ENCODE data around the gene HOXC13.

Gene HOXC13

GRCh38 chr12:53955036-53955775 lies 16.6 kb downstream of the HOXC13 start:
- no peak for DNase-seq

- DNase-seq = no peak
Measured at GRCh38 chr12:53955776-53956250, 17.2 kb downstream of the HOXC13 start.

GRCh38 chr12:53956251-53956887 lies 17.7 kb downstream of the HOXC13 start:
- no peak for DNase-seq

GRCh38 chr12:53956914-53957536 lies 18.4 kb downstream of the HOXC13 start:
- no peak for DNase-seq

GRCh38 chr12:53958128-53958527 lies 19.5 kb downstream of the HOXC13 start:
- DNase-seq = no peak

DNA sequence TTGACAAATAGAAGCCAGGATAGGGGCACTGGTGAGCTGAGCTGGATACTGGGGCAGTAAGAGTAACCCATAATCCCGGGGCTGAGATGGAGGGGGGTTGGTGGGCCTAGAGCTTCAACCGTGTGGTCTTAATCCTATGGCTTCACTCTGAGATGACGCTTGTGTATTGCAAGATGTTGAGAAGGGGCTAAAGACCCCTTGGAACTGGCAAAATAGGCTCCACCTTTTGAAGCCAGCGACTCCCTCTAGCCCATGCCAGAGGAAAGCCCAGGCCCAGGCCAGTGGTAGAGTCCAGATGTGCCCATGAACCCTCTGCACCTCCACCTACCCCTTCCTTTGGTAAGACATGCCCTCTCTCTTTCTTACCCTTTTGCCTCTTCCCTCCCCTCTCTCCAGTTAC lies 20.7 kb downstream of the HOXC13 start:
- DNase-seq = no peak

DNA sequence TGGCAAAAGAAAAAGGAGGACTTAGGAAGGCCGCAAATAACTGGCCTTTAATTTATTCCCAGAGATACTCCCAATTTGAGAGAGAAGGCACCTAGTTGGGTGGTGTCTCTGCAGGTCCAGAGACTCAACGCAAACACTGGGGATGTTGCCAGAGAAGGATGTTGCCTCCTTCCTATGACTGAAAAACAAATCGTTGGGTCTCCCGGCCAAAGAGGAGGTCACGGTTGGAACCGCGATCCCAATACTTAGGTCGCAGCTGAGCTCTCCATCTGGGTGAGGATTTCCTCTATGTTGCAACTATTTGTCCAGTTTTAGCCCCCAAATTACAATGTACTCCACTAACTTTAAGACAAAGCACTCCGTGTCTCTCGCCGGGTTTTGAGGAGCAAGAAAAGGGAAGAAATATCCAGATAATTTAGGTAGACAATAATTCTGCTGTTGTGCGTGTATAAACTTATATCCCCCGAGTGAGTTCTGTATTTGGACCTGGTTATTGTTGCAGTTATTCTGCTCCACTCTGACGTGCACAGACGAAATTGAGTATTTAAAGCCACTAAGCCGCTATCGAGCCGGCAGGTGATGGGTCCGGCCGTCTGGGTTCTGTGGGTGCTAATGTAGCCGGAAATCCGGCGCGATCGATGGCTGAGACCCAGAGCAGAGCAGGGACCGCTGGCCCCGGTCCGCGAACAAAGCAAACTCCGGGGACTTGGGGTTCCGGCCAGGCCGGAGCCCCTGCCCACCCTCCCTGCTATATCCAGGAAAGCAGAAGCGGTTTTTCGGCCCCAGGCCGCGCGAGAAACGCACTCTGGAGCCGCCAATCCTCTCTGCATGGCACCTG lies 21.8 kb downstream of the HOXC13 start:
- no peak for DNase-seq

DNA sequence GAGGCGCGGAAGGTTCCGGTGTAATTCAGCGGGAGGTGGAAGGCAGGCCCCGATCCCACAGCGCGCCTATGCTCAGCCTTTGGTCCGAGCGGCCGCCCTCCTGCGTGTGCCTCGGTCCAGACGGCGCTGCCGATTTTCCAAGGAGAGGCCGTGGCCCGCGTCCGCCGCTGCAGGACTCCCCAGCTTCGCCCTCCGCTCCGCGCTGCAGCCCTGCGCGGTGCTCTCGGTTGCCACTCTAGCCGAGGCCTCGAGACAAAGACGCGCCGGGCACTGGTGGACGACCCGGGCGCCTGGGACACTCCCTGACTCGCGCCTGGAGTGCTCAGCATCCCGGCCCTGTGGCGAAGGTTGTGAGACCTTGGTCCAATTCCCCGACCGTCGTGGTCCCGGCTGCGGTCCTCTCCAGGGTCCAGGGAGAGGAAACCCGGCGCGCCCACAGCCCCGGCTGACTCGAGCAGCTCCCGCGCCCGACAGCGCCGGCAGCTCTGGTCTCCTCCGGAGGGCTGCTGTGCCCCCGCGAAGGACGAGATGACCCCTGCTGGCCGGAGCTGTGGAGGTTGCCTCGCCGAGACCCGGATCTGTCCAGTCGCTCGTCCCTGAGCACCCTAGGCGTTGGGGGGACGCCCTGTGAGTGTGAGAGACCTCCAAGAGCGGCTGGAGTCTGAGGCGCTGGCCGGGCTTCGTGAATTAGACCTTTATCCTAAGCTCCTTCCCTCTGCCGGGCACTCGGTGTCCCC lies 22.6 kb downstream of the HOXC13 start:
- no peak for DNase-seq

GRCh38 chr12:53963005-53963404 lies 24.4 kb downstream of the HOXC13 start:
- DNase-seq = no peak

DNA sequence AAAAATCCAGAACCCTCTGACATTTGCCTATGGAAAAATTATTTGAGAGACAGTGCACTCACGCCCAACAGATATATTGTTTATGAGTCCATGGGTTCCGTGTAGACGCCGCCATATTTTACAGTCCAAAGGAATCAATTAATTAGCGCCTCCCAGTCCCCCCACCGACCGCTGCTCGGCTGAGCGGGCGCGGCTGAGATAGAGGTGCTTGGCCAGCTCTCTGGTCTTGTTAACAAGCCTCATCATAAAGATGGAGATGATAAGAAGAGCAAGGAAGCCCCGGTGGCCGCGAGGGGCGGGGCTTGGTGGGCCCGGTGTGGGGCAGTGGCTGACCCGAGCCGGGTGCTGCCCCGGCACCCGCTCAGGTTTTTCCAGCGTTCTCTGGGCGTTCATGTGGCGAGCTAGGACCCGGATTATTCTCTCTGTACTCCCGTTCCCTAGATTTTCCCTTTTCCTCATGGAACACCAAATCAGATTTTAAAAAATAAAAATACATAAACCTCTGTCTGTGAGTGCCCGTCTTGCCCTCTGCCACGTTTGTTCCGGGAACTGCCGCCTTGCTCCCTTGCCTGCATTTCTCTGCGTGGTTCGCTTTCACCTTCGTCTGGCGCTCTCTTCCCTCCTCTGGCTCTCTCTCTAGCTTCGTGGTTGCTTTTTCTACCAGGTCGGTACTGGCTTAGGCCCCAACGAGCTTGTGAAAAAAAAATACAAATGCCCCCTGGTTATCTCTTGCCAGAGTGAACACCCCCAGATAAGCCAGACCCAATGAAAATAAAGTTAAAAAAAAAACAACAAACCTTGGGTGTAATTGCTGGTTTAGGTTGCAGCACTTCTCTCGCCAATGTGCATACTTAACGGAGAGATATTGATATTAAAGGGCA lies 25.0 kb downstream of the HOXC13 start:
- no peak for DNase-seq

DNA sequence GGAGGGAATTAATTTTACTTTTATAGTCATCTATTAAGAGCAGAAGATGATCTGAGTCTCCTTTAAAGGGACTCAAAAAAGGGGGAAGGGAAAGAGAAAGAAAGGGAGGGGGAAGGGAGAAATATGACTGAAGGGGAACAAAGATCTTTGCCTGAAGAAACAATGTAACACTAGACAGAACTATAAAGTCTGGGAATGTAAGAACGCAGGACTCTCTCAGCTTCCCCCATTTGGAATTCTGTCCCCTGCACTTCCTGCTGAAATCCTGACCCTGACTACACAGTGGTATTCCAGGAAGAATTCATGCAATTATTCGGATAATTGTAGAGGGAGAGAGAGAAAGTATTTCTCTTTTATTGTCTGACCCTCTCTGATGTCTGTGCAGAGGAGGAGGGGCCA lies 25.7 kb downstream of the HOXC13 start:
- no peak for DNase-seq

DNA sequence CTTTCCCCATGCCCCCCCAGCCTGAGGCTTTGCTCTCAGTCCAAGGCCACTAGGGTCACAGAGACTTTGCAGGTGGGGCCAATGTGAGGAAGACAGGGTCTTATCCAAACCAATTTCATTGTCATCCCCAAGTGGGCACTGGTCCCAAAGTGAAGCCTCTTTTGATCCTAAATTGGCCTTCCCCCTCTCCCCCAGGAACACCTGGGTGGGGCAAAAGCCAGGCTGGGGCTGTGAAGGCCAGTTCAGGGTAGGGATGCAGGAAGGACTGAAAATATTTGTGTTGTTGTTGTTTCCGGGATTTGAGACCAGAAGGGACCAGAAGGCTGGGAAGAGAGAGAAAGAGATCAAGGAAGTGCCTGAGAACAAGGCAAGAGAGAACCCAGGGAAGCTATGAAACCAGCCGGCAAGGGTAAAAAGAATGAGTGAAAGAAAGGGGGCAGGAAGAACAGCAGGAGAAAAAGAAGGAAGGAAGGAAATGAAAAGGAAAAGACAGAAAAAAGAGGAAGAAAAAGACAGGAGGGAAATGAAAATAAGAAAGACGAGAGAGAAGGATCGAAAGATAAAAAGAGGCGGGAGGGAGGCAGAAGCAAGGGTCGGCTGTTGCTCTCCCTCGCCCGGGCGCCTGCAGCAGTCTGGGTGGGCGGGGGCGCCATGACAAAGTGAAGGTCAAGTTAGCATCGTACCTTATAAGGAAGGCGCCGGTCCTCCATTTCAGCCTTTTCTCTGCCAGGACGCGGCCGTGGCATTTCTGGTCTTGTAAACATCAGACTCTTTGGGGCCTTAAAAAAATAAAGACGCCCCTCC lies 26.9 kb downstream of the HOXC13 start:
- no peak for DNase-seq

GRCh38 chr12:53966085-53966384 lies 27.4 kb downstream of the HOXC13 start:
- no peak for DNase-seq

DNA sequence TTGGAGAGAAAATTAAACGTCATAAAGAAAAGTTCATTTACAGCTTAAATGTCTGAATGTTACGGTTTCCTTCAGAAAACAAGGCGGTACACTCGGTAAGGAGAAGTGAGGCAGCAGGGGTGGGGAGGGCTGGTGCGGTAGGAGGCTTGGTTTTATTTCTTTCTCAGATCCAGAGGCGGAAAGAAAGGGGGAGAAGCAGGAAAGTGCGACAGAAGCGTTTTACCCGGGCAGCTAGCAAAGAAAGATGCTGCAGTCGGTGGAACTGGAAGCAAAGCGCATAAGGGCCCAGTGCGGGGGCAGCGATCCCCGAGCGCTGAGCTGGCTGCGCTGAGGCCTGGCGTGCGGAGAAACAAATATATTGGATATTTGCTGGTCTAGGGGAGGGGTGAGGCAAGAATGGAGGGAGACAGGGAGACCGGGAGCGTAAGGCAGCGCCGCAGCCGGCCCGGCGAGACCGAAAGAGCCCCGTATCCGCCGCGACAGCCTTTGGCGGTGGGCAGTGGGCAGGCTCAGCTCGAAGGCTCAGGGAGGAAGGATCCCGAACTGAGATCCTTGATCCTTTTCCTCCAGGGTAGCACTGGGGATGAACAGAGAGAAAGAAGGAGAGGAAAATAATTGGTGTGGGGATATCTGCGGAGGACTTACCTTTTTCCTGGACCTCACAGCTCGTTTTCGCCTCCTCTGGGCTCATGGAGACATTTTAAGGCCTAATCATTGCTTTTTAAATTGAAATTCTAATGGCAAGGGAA lies 27.9 kb downstream of the HOXC13 start:
- DNase-seq = no peak

DNA sequence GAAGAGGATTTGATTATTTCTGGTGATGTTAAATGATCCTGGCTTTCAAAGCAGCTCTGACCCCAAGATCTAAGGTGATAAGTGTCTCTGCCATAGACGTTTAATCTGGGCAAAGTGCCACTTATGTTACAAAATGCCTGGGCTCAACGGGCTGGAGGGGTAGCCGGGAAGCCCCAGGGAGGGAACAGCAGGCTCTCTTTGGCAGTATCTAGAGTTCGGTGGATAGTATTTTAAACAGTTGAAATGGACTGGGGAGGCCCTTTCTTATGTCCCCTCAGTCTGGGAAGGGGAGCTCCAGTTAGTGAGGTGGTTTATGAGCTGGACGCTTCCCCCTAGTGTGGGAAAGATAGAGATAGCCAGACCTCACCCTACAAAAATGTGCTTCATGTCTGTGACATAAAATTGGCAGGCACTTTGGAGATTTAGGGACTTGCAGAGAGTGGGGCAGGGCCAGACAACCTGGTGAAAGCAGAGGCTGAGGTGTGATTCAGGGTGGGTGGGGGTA lies 28.8 kb downstream of the HOXC13 start:
- DNase-seq = no peak

- DNase-seq = no peak
Measured at GRCh38 chr12:53968214-53969127, 29.8 kb downstream of the HOXC13 start.

DNA sequence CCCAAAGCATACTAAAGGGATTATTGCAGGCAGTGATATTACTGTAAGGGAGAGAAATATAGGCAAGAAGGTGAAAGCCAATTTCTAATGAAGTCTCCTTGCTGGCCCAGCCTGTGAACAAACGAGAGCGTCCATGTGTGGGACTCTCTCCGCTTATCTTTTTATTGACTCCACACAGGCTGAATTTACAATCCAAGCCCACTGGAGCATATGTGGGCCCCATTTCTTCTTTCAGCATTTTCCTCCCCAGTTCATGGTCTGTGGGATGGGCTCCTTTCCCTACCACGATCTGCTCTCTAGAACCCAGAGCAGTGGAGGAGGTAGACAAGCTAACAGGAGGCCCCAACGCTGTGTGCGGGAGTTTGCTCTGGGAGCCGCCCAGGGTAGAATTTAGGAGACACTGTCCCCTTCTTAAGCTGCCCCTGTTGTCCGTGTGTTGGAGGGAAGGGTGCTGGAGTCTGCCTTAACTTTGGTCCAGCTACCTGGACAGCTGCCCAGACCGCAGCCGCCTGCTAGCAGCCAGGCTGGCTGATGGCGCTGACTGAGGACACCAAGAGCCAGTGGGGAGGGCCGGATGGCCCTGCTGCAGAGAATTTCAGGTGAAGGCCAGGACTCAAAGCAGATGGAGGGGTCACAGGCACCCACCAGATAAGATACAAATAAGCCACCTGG lies 31.1 kb downstream of the HOXC13 start:
- DNase-seq = no peak

GRCh38 chr12:53970451-53970850 lies 31.8 kb downstream of the HOXC13 start:
- no peak for DNase-seq
